ENCODE data around the gene DMRTC1B.
"Not testable (repeated sequence)": the region's sequence is repeated elsewhere in the genome, so short reads cannot be mapped to it uniquely, and the experiment has no call there.

DMRTC1B gene, protein sequence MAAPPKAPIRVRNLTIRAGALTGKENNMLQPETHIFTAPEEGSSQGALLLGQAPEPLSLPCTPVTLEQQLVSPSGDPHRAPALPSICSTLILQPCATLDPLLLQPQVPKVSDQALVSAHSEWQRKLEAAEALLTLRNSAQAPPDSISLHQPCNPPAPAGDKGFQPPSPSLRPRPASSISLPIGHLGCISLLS

DNA sequence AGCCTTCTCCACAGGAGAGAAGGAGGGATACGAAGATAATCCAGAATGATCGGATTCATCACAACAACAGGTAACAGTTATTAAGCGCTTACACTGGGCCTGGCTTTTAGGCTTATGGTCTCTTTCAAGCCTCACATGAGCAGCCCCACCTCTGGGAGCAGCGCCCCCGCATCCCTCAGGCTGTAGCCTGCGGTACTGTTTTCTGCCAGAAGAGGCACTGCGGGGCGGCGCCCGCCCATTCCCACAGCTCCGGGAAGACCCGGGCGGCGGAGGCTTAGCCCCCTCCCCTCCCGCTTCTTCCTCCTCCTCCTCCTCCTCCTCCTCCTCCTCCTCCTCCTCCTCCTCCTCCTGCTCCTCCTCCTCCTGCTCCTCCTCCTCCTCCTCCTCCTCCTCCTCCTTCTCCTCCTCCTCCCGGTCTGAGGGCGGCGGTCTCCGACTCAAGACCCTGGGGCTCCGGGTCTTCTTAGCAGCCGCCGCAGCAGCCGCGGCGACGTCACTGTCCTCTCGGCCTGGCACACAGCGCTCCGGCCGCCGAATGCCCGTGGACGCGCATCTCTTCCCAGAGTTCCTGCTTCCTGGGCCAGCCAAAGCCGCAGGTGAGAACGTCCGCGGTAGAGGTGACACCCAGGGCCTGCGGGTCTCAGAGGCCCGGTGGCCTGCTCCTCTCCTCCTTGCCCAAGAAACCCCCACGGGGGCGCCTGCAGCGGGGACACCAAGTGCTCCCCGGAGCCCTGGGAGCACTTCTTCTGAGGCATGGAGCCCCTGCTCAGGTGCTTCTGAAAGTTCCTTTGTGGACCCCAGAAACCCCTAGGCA lies at the start of gene DMRTC1B:
DMRTC1B (plus strand) TSS at position 238 of the 814 bp plus-strand sequence. CDS start 68,246 bp downstream, outside the sequence.
- not testable (repeated sequence) for DNase-seq

DNA sequence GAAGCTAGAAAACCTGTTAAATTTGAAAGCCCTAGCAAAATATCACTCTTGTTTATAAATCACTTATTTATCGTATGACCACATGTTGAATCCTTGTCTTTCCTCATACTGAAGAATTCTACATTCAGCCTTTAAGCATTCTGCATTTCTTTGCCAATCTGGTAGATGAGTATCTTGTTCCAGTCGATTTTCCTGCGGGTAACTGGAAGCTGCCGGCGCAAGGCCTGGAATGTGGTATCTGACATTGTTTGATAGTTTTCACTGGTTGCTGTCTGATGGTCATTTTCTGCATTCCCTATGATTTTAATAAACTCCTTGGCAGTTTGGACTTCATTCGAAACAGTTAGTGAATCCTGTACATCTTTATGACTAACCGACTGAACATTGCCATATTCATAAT lies 48.8 kb upstream of the DMRTC1B start:
- DNase-seq, result no peak

DNA sequence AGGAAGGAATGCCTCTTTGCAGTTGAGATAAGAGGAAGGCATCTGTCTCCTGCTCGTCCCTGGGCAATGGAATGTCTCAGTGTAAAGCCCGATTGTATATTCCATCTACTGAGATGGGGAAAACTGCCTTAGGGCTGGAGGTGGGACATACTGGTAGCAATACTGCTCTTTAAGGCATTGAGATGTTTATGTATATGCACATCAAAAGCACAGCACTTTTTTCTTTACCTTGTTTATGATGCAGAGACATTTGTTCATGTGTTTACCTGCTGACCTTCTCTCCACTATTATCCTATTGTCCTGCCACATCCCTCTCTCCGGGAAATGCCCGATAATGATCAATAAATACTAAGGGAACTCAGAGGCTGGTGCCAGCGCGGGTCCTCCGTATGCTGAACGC lies 43.1 kb upstream of the DMRTC1B start:
- DNase-seq, result not testable (repeated sequence)

DNA sequence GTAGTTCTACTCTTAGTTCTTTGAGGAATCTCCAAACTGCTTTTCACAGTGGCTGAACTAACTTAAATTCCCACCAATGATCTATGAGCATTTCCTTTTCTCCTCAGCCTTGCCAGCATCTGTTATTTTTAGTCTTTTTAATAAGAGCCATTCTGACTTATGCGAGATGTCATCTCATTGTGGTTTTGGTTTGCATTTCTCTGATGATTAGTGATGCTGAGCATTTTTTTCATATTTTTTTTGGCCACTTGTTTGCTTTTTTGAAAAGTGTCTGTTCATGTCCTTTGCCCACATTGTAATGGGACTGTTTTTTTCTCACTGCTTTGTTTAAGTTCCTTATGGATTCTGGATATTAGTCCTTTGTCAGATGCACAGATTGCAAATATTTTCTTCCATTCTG lies 41.1 kb upstream of the DMRTC1B start:
- DNase-seq, result no peak

DNA sequence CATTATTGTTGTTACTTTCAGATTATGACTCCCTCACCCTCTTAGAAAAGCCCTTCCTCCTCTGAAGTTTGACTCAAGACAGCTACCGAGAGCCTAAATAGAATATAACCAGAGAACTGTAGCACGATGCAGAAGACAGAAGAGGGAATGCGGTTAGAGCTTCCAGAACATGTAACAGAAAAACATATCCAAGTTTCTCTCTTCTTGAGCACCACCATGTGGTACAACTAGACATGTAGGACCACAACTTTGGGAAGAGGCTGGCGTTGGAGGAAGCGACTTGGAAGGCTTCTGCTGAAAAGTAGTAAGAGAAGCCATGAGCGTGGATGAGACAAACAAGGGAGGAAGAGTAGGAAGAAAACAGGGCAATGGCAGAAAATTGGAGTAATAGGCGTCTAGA lies 31.1 kb upstream of the DMRTC1B start:
- DNase-seq, result not testable (repeated sequence)

DNA sequence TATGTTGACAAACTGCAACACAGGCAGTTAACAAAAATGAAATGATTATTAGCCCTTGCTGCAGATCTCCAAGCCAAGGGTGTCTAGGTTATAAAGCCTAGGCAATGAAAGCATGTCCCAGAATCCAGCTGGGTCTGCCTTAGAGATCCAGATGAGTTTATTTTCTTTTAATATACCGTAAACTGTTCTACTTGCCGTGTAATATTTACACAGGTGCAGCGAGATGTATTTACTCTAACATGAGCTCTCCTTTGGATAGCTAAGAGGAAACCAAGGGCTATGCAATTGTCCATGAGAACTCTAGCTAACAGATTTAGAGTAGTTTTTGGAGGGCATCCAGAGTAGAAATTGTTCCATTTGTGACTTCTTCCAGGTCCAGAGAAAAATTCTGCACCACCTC lies 28.1 kb upstream of the DMRTC1B start:
- DNase-seq, result not testable (repeated sequence)

DNA sequence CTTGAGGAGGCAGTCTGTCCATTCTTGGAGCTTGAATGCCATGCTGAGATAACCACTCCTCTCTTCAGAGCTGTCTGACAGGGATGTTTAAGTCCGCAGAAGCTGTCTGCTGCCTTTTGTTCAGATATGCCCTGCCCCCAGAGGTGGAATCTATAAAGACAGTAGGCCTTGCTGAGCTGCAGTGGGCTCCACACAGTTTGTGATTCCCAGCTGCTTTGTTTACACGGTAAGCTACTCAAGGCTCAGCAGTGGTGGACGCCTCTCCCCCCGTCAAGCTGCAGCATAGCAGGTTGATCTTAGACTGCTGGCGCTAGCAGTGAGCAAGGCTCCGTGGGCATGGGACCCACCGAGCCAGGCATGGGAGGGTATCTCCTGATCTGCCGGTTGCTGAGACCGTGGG lies 16.2 kb upstream of the DMRTC1B start:
- not testable (repeated sequence) for DNase-seq

DNA sequence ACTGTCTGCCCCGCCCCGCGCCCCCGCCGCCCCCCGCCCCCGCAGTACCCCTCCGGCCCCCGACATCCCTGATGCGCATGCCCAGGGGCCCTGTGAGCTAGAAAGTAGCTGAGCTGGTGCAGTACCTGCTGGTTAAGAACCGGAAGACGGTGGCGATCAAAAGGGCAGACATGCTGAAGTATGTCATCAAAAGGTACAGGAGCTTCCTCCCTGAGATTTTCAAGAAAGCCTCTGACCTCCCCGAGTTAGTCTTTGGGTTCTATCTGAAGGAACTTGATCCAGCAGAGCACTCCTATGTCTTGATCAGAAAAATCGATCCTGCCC lies 739 bp downstream of the DMRTC1B start:
- DNase-seq, result not testable (repeated sequence)

DNA sequence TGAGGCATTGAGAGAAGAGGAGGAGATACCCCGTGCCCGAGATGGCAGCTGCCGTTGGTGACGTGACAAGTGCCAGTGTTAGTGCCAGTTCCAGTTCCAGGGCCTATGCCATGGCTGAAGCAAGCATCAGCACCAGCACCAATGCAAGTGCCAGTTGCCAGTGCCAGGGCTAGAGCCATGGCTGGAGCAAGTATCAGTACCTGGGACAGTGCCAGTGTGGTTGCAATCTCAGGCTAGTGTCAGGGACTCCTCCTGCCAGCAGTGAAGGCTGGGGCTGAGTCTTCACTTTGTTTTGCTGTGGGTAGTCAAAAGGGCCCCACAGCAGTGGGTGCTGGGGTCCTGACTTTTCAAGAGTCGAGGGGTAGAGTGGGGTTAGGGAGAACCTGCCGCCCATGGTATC lies 1.5 kb downstream of the DMRTC1B start:
- DNase-seq, result not testable (repeated sequence)

DNA sequence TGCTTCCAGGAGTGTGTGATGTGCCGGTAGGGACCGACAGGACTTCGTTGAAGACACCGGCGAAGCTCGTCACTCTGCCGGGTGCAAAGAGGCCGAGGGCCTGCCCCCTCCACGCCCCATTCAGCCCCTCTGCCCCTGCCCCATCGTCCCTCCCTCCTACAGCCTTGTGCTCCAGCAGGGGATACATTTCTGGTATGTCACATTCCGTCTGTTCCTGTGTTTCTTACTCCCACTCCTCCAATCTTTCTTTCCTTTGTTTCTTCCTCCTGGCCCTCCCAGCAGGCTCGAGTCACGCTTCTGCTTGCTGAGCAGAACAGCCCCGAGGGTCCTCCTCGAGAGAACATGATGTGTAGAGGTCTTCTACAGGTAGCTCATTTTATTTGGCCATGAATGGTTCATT lies 5.9 kb downstream of the DMRTC1B start, which contains the start of gene FAM236B:
FAM236B (minus strand) TSS at position 101 of the 400 bp plus-strand sequence; CDS start at position 1, 100 bp downstream.
- not testable (repeated sequence) for DNase-seq

DNA sequence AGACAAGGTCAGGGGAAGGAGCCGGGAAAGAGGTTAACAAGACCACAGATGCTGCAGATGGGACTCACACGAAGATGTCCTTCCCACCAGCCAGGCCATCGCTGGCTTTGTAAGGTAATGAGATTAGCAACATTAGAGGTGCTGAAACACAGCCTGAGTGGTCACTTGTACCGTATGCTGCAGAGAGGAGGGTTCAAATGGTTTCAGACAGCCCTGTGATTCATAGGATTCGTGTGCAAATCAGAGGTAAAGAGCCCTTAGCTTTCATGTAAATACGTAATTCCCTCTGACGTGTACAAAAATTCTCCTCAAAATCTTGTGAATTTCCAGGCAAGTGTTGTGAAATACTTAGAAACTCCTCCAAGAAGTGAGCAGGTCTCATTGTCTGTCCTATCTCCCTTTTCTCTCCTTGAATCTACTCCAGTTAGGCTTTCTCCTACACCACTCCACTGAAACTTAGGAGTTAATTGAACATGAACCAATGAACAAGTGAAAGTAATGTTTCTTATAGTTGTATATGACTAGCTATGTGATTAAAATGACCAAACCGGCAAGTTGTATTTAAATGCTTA lies 6.8 kb downstream of the DMRTC1B start:
- DNase-seq, result not testable (repeated sequence)

DNA sequence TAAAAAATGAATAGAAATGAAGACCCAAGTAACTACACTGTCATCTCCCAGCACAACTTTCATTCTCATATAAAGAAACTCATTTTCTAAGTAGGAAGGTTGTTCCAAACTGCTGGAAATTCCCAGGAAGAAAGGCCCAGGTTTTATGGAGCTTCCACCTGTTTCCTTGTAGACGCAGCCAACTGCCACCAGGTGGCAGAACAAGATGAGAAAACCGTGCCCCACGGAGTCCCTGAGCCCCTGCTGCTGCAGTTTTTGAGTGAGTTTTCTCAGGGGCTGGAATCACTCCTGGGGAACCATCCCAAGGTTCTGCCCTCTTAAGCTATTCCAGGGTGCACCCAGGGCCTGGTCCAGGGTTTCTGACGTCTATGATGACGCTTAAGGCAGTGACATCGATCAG lies 7.3 kb downstream of the DMRTC1B start:
- not testable (repeated sequence) for DNase-seq

DNA sequence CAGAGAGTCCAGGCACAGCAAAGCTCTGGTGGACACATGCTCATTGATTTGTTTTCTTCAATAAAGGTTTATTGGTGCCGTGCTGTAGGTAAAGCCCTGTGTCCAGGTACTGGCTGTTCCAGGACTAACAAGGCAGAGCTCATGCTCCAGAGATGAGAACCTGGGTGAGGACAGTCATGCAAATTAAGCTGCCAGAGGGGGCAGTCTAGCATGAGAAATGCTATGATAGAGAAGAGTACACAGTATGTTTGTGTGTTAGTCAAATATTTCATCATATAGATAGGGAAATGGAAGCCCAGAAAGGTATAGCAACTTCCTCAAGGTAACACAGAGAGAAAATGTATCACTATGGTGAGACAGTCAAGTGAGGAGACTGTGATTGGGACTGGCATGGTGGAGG lies 11.5 kb downstream of the DMRTC1B start:
- not testable (repeated sequence) for DNase-seq

DNA sequence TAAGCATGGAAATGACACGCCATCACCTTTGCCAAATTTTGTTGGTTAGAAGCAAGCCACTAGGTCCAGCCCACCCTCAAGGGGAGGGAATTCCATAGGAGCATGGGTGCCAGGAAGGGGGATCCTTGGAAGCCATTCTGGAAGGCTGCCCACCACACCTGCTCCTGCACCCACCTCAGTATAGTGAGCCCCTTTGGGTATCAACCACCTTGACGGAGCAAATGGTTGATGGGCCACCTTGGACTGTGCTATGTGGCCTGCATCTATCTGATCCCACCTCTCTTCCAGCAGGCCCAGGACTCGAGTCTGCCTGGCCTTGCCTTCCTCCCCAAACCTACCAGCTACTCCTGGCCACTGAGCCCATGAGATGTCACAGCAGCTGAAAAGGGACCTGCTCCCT lies 13.7 kb downstream of the DMRTC1B start:
- DNase-seq, result not testable (repeated sequence)

DNA sequence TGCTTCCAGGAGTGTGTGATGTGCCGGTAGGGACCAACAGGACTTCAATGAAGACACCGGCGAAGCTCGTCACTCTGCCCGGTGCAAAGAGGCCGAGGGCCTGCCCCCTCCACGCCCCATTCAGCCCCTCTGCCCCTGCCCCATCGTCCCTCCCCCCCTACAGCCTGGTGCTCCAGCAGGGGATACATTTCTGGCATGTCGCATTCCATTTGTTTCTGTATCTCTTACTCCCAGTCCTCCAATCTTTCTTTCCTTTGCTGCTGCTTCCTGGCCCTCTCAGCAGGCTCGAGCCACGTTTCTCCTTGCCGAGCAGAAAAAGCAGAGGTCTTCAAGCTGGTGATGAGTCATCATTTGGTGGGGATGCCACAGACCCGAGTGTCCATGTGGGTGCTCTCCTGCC lies 31.4 kb downstream of the DMRTC1B start, which contains the start of gene FAM236D:
FAM236D (minus strand) TSS at position 101 of the 400 bp plus-strand sequence; CDS start at position 1, 100 bp downstream.
- DNase-seq, result not testable (repeated sequence)

DNA sequence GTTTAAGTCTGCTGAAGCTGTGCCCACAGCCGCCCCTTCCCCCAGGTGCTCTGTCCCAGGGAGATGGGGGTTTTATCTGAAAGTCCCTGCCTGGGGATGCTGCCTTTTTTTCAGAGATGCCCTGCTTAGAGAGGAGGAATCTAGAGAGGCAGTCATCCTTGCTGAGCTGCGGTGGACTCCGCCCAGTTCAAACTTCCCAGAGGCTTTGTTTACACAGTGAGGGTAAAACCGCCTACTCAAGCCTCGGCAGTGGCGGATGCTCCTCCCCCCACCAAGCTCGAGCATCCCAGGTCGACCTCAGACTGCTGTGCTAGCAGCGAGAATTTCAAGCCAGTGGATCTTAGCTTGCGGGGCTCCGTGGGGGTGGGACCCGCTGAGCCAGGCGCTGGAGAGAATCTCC lies 54.0 kb downstream of the DMRTC1B start:
- not testable (repeated sequence) for DNase-seq

DNA sequence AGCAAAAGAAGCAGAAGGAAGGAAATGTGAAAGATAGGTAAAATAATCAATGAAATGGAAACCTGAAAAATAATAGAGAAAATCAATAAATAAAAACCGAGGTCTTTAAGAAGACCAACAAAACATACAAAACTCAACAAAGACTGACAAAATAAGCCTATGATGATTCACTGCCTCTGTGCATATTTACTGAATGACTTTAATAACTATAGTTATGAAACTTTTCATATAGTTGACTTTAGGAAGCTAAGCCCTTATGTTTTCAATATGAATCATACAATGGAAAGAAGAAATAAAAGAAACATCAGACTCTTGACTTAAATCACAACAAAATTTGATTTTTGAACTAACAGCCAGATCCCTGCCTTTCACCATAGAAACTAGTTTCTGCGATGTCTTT lies 60.8 kb downstream of the DMRTC1B start:
- not testable (repeated sequence) for DNase-seq

DNA sequence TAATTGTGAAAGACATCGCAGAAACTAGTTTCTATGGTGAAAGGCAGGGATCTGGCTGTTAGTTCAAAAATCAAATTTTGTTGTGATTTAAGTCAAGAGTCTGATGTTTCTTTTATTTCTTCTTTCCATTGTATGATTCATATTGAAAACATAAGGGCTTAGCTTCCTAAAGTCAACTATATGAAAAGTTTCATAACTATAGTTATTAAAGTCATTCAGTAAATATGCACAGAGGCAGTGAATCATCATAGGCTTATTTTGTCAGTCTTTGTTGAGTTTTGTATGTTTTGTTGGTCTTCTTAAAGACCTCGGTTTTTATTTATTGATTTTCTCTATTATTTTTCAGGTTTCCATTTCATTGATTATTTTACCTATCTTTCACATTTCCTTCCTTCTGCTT lies 106.2 kb downstream of the DMRTC1B start:
- DNase-seq, result not testable (repeated sequence)

DNA sequence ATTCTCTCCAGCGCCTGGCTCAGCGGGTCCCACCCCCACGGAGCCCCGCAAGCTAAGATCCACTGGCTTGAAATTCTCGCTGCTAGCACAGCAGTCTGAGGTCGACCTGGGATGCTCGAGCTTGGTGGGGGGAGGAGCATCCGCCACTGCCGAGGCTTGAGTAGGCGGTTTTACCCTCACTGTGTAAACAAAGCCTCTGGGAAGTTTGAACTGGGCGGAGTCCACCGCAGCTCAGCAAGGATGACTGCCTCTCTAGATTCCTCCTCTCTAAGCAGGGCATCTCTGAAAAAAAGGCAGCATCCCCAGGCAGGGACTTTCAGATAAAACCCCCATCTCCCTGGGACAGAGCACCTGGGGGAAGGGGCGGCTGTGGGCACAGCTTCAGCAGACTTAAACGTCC lies 113.0 kb downstream of the DMRTC1B start:
- DNase-seq, result not testable (repeated sequence)

Data from eye (tissue), 1 donor.